PC-3 (cell line): ENCODE measurements around the gene ABCG2. TPM values are rescaled to one million over a fixed set of nuclear protein-coding genes. Genes with fewer than 3 reads are reported as not detected.
A peak's percentile ranks its signal among the peaks of the same experiment; 100 is the strongest.

Experiments
- ATAC-seq: fragments of 200-7000 bp; cut with Tn5 transposase; 2 replicates; pipeline ENCODE4 v1.9.1; 2020; ENCODE audit warnings: mild to moderate bottlenecking, moderate library complexity
- BruUV-seq: library from RNA; stranded (reverse); fragments of 400-500 nt; replicated peaks from 2 replicates; lab custom pipeline; 2021; lab: Mats Ljungman, UMichigan
- CTCF ChIA-PET: fragments of 300-600 bp; sonication (Branson Sonifier 250); formaldehyde crosslinking; loops from one replicate; lab custom pipeline; 2022; ENCODE audit warnings: antibody characterized with exemption; lab: Charles Lee
- POLR2A ChIA-PET: fragments of 300-600 bp; sonication (Branson Sonifier 250); formaldehyde crosslinking; loops from one replicate; lab custom pipeline; 2022; ENCODE audit warnings: antibody characterized with exemption; ENCODE audit not compliant: unreplicated experiment; lab: Charles Lee
- DNase-seq: peaks from one replicate; pipeline ENCODE4 v3.0.0-alpha.2; 2015
- H2AFZ ChIP-seq: fragments of 300-600 bp; sonication (generic); 2 replicates; pipeline ENCODE4 v1.6.0; 2016; ENCODE audit warnings: antibody characterized with exemption, low read length
- H3F3A ChIP-seq: fragments of 300-600 bp; sonication (generic); one replicate; pipeline ENCODE4 v1.6.0; 2017; ENCODE audit warnings: antibody characterized with exemption, low read length, control low read depth, mild to moderate bottlenecking; ENCODE audit not compliant: unreplicated experiment
- H3K27ac ChIP-seq: fragments of 300-600 bp; sonication (generic); 2 replicates; pipeline ENCODE4 v1.5.1; 2016; ENCODE audit warnings: mild to moderate bottlenecking, low read length
- H3K27me3 ChIP-seq: fragments of 300-600 bp; sonication (generic); 2 replicates; pipeline ENCODE4 v1.6.1; 2016; ENCODE audit warnings: low read length, mixed read lengths
- H3K36me3 ChIP-seq: fragments of 300-600 bp; sonication (generic); 2 replicates; pipeline ENCODE4 v1.6.1; 2016; ENCODE audit warnings: low read depth, mixed run types, low read length, mixed read lengths
- H3K4me1 ChIP-seq: fragments of 300-600 bp; sonication (generic); 2 replicates; pipeline ENCODE4 v1.5.1; 2016; ENCODE audit warnings: low read length; ENCODE audit not compliant: insufficient read depth
- H3K4me2 ChIP-seq: fragments of 300-600 bp; sonication (generic); 2 replicates; pipeline ENCODE4 v1.6.0; 2016; ENCODE audit warnings: low read length
- H3K4me3 ChIP-seq: fragments of 300-600 bp; sonication (generic); 2 replicates; pipeline ENCODE4 v1.5.1; 2016; ENCODE audit warnings: mild to moderate bottlenecking, low read length, mixed read lengths
- H3K79me2 ChIP-seq: fragments of 300-600 bp; sonication (generic); 2 replicates; pipeline ENCODE4 v1.6.1; 2017; ENCODE audit warnings: low read length, mixed read lengths
- H3K9ac ChIP-seq: fragments of 300-600 bp; sonication (generic); 2 replicates; pipeline ENCODE4 v1.6.0; 2016; ENCODE audit warnings: mild to moderate bottlenecking, low read length
- H3K9me2 ChIP-seq: fragments of 300-600 bp; sonication (generic); replicated peaks from 2 replicates; pipeline ENCODE4 v1.6.1; 2016; ENCODE audit warnings: mixed run types, low read length, mixed read lengths
- H3K9me3 ChIP-seq: fragments of 300-600 bp; sonication (generic); 2 replicates; pipeline ENCODE4 v1.6.1; 2016; ENCODE audit warnings: low read length, mixed read lengths
- H4K20me1 ChIP-seq: fragments of 300-600 bp; sonication (generic); 2 replicates; pipeline ENCODE4 v1.6.1; 2016; ENCODE audit warnings: low read length, mixed read lengths
- CTCF ChIP-seq: fragments of 300-600 bp; sonication (generic); conservative IDR thresholded peaks from 2 replicates; pipeline ENCODE4 v1.5.1; 2017; ENCODE audit warnings: antibody characterized with exemption, low read depth, mild to moderate bottlenecking, low read length
- EZH2 ChIP-seq: fragments of 300-600 bp; sonication (generic); IDR thresholded peaks from one replicate; pipeline ENCODE4 v1.6.1; 2017; ENCODE audit warnings: antibody characterized with exemption, mild to moderate bottlenecking, low read length; ENCODE audit not compliant: unreplicated experiment
- EZH2phosphoT487 ChIP-seq: fragments of 300-600 bp; sonication (generic); IDR thresholded peaks from 2 replicates; pipeline ENCODE4 v1.6.1; 2018; ENCODE audit warnings: mild to moderate bottlenecking, antibody characterized with exemption, low read length, borderline replicate concordance
- intact Hi-C: fragments of 100-400 bp; cut with micrococcal nuclease; formaldehyde crosslinking; loops from 2 replicates; pipeline ENCODE4 v1.9.0; 2023
- total RNA-seq: library from RNA; depleted of rRNA; stranded (reverse); fragments of >200 nt; gene quantifications from 2 replicates; pipeline ENCODE4 v1.2.3, GENCODE V29; 2014

The ABCG2 gene
- total RNA-seq, 1 experiment from 2014 or later = not detected

GRCh38 chr4:88138561-88138960, 19.9 kb downstream of the ABCG2 start:
- Histone ChIP-seq H3K27ac (peak overlapping the region; percentile 80), H3K27me3 (no peaks in the 10 kb centered on the region), H3K4me3 (no peak overlapping the region), H3K4me2 (peak overlapping the region; percentile 49), H4K20me1 (no peaks in the 10 kb centered on the region), H3K4me1 (peaks cover 25% of the 10 kb centered on the region), H3F3A (no peaks in the 10 kb centered on the region), H3K79me2 (no peaks in the 10 kb centered on the region), H3K9ac (peak overlapping the region; percentile 22; the same call in 1 of the 2 replicates), H2AFZ (no peak overlapping the region), H3K36me3 (no peaks in the 10 kb centered on the region), H3K9me2 (no peaks in the 10 kb centered on the region), H3K9me3 (no peaks in the 10 kb centered on the region)
- DNase-seq (peak; percentile 76), ATAC-seq (peak; percentile 45)
- no TSS peak for BruUV-seq
- CTCF ChIA-PET = no interaction called here
- POLR2A ChIA-PET = no interaction called here
- intact Hi-C loops = no loop called here
- TF ChIP-seq EZH2phosphoT487 (no peak), EZH2 (no peak), CTCF (no peak)

- no peak for TF ChIP-seq CTCF
- no peak for TF ChIP-seq EZH2
- no peak for TF ChIP-seq EZH2phosphoT487
- H3K4me2 ChIP-seq = peak overlapping the region; percentile 33
- no peaks in the 10 kb centered on the region for H3K79me2 ChIP-seq
- ATAC-seq (peak; percentile 71), DNase-seq (peak; percentile 65)
- no peak overlapping the region for H3K9ac ChIP-seq
- no peaks in the 10 kb centered on the region for H3K27me3 ChIP-seq
- no peaks in the 10 kb centered on the region for H3K9me3 ChIP-seq
- intact Hi-C loops = no loop called here
- CTCF ChIA-PET = no interaction called here
- BruUV-seq = no TSS peak
- no peak overlapping the region for H2AFZ ChIP-seq
- H3K9me2 ChIP-seq = no peaks in the 10 kb centered on the region
- H3K4me1 ChIP-seq = peaks cover 15% of the 10 kb centered on the region
- H4K20me1 ChIP-seq = no peaks in the 10 kb centered on the region
- no peaks in the 10 kb centered on the region for H3K36me3 ChIP-seq
- peak overlapping the region; percentile 50 for H3K27ac ChIP-seq
- POLR2A ChIA-PET = no interaction called here
- no peaks in the 10 kb centered on the region for H3F3A ChIP-seq
- no peak overlapping the region for H3K4me3 ChIP-seq
These were observed 21.3 kb downstream of the ABCG2 start for GRCh38 chr4:88137112-88137511.

- Histone ChIP-seq H3F3A (no peaks in the 10 kb centered on the region), H2AFZ (no peak overlapping the region), H3K9ac (no peak overlapping the region), H3K4me2 (no peak overlapping the region), H3K79me2 (no peaks in the 10 kb centered on the region), H3K27ac (no peak overlapping the region), H3K4me1 (peaks cover 15% of the 10 kb centered on the region), H3K27me3 (no peaks in the 10 kb centered on the region), H3K36me3 (no peaks in the 10 kb centered on the region), H3K4me3 (no peak overlapping the region), H3K9me2 (no peaks in the 10 kb centered on the region), H4K20me1 (no peaks in the 10 kb centered on the region), H3K9me3 (no peaks in the 10 kb centered on the region)
- TF ChIP-seq EZH2 (no peak), EZH2phosphoT487 (no peak), CTCF (no peak)
- ATAC-seq = no peak
- intact Hi-C loops = no loop called here
- POLR2A ChIA-PET = no interaction called here
- CTCF ChIA-PET = no interaction called here
- DNase-seq = no peak
- no TSS peak for BruUV-seq
These were observed 22.2 kb downstream of the ABCG2 start for GRCh38 chr4:88136249-88136648.
